Liver (tissue), 9 donors: ENCODE measurements around the gene CELSR1. TPM values are rescaled to one million over a fixed set of nuclear protein-coding genes. Genes with fewer than 3 reads are reported as not detected.
"Not testable (repeated sequence)": the region's sequence is repeated elsewhere in the genome, so short reads cannot be mapped to it uniquely, and the experiment has no call there.

Experiments
- DNase-seq: peaks from one replicate; pipeline ENCODE4 v3.0.0-alpha.2; 2017; ENCODE audit warnings: low spot score
- H3K27ac ChIP-seq, 2 donors: one replicate each; pipeline ENCODE4 v1.7.0; 2013; ENCODE audit warnings: inconsistent platforms in 2 of 2, low read length in 2 of 2, control low read depth in 1 of 2, low read depth in 1 of 2, mild to moderate bottlenecking in 1 of 2
- H3K27me3 ChIP-seq, 4 donors: one replicate each; pipeline versions ENCODE4 v1.6.1 to v1.7.0; 2013; ENCODE audit warnings: low read length in 3 of 4, inconsistent platforms in 1 of 4, mild to moderate bottlenecking in 1 of 4, moderate library complexity in 1 of 4; ENCODE audit not compliant: control insufficient read depth in 4 of 4, insufficient read depth in 4 of 4
- H3K36me3 ChIP-seq, 4 donors: one replicate each; pipeline versions ENCODE4 v1.6.1 to v1.7.0; 2013; ENCODE audit warnings: low read length in 3 of 4, mild to moderate bottlenecking in 3 of 4, low read depth in 1 of 4, moderate library complexity in 1 of 4; ENCODE audit not compliant: control insufficient read depth in 4 of 4, insufficient read depth in 3 of 4
- H3K4me1 ChIP-seq, 4 donors: one replicate each; pipeline versions ENCODE4 v1.6.1 to v1.7.0; 2013; ENCODE audit warnings: low read length in 3 of 4, mild to moderate bottlenecking in 3 of 4, moderate library complexity in 1 of 4; ENCODE audit not compliant: control insufficient read depth in 4 of 4, insufficient read depth in 4 of 4
- H3K4me3 ChIP-seq, 3 donors: one replicate each; pipeline versions ENCODE4 v1.6.1 to v1.7.0; 2013; ENCODE audit warnings: low read length in 3 of 3, control low read depth in 1 of 3, low read depth in 1 of 3, mild to moderate bottlenecking in 1 of 3
- H3K9ac ChIP-seq, 2 donors: one replicate each; pipeline ENCODE4 v1.7.0; 2013; ENCODE audit warnings: low read length in 2 of 2, mild to moderate bottlenecking in 2 of 2, moderate library complexity in 2 of 2, control low read depth in 1 of 2, low read depth in 1 of 2
- H3K9me3 ChIP-seq, 4 donors: one replicate each; pipeline versions ENCODE4 v1.6.1 to v1.7.0; 2013; ENCODE audit warnings: low read length in 3 of 4; ENCODE audit not compliant: control insufficient read depth in 4 of 4
- ATF3 ChIP-seq: IDR thresholded peaks from 2 replicates; pipeline ENCODE4 v1.6.1; 2016; ENCODE audit warnings: antibody characterized with exemption
- CTCF ChIP-seq: fragments of 150-350 bp; IDR thresholded peaks from 2 replicates; pipeline ENCODE4 v1.5.1; 2017; ENCODE audit warnings: improper control_type of control experiment, low read depth, low read length; ENCODE audit not compliant: missing input control
- EGR1 ChIP-seq, 2 donors: IDR thresholded peaks; 2 replicates each; pipeline ENCODE4 v1.6.1; 2016 to 2018; ENCODE audit warnings: antibody characterized with exemption in 2 of 2, low read depth in 2 of 2
- FOXA1 ChIP-seq: IDR thresholded peaks from 2 replicates; pipeline ENCODE4 v1.6.1; 2016; ENCODE audit warnings: antibody characterized with exemption
- FOXA2 ChIP-seq: IDR thresholded peaks from 2 replicates; pipeline ENCODE4 v1.6.1; 2016; ENCODE audit warnings: antibody characterized with exemption
- GABPA ChIP-seq, 2 donors: IDR thresholded peaks in 1 of 2; conservative IDR thresholded peaks in 1 of 2; 2 replicates each; pipeline ENCODE4 v1.6.1; 2016; ENCODE audit warnings: antibody characterized with exemption in 2 of 2, mild to moderate bottlenecking in 1 of 2, moderate library complexity in 1 of 2
- HNF4A ChIP-seq, 2 donors: conservative IDR thresholded peaks; 2 replicates each; pipeline ENCODE4 v1.6.1; 2016; ENCODE audit warnings: antibody characterized with exemption in 2 of 2, mild to moderate bottlenecking in 2 of 2
- HNF4G ChIP-seq: IDR thresholded peaks from 2 replicates; pipeline ENCODE4 v1.6.1; 2016; ENCODE audit warnings: antibody characterized with exemption
- MAX ChIP-seq: IDR thresholded peaks from 2 replicates; pipeline ENCODE4 v1.6.1; 2016; ENCODE audit warnings: antibody characterized with exemption
- NR2F2 ChIP-seq: IDR thresholded peaks from 2 replicates; pipeline ENCODE4 v1.6.1; 2016; ENCODE audit warnings: antibody characterized with exemption
- RXRA ChIP-seq, 2 donors: IDR thresholded peaks; 2 replicates each; pipeline ENCODE4 v1.6.1; 2017 to 2018; ENCODE audit warnings: antibody characterized with exemption in 2 of 2, mild to moderate bottlenecking in 1 of 2
- SP1 ChIP-seq: IDR thresholded peaks from 2 replicates; pipeline ENCODE4 v1.6.1; 2018; ENCODE audit warnings: antibody characterized with exemption, mild to moderate bottlenecking
- TAF1 ChIP-seq: conservative IDR thresholded peaks from 2 replicates; pipeline ENCODE4 v1.6.1; 2016; ENCODE audit warnings: antibody characterized with exemption, mild to moderate bottlenecking
- YY1 ChIP-seq: IDR thresholded peaks from 2 replicates; pipeline ENCODE4 v1.6.1; 2016; ENCODE audit warnings: antibody characterized with exemption, mild to moderate bottlenecking
- ZBTB33 ChIP-seq: IDR thresholded peaks from 2 replicates; pipeline ENCODE4 v1.6.1; 2016; ENCODE audit warnings: antibody characterized with exemption
- WGBS: extraction: QIAGEN DNeasy Blood & Tissue Kit; methylation state at CpG from one replicate; pipeline ENCODE4 v1.1.7; 2013; 5-methylcytosine and 5-hydroxymethylcytosine counted together
- polyA plus RNA-seq, 2 donors: library from polyadenylated mRNA; stranded (reverse) in 1 of 2; unstranded in 1 of 2; fragments of 200-250 nt in 1 of 2; fragments of >200 nt in 1 of 2; fragmentation: Nextera tagmentation in 1 of 2; extraction: Ambion mirVana in 1 of 2; gene quantifications; one replicate each; pipeline versions ENCODE4 v1.2.1 to v1.2.3, GENCODE V29; 2013 to 2015
- total RNA-seq, 2 donors: library from RNA; depleted of rRNA; stranded (reverse); fragments of >200 nt; gene quantifications; one replicate each; pipeline ENCODE4 v1.2.3, GENCODE V29; 2014
- TF ChIP-seq, protein P1 (sequence below): IDR thresholded peaks from 2 replicates; pipeline ENCODE4 v1.6.1; 2016; ENCODE audit warnings: antibody characterized with exemption, mild to moderate bottlenecking
- donor health status: healthy.
- donor health status: healthy.
- donor health status: healthy.
- donor health status: healthy.
- donor health status: healthy.

CELSR1 gene
- total and polyA plus RNA-seq, 4 donors: 0.37 to 1.6 (median 1.3) TPM

DNA sequence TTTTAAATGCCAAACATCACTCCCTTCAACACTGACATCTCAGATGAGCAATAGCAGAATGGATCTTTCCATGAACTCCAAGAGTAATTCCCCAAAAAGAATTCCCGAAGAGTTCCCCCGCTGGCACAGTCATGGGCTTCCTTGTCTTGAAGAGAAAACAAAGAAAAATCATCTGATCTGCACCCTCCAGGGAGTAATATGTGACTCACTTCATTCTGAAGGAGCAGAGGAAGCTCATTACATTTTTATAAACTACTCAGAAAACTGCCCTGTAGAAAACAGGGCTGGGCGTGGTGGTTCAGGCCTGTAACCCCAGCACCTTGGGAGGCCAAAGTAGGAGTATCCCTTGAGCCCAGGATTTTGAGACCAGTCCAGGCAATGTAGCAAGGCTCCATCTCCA, 35.7 kb downstream of the CELSR1 start:
- Histone ChIP-seq H3K4me1 (peaks cover 0 to 1% (median 0%) of the 10 kb centered on the region in 4 donors), H3K9me3 (no peaks in the 10 kb centered on the region), H3K9ac (no peak overlapping the region), H3K4me3 (no peak overlapping the region), H3K27ac (no peak overlapping the region), H3K36me3 (no peaks in the 10 kb centered on the region), H3K27me3 (no peaks in the 10 kb centered on the region)
- TF ChIP-seq MAX (no peak), HNF4A (conservative IDR thresholded peaks at IDR 0.05) (no peak), GABPA (IDR thresholded peaks at IDR 0.05 in 1 of 2, conservative IDR thresholded peaks at IDR 0.05 in 1 of 2) (no peak), EGR1 (IDR thresholded peaks at IDR 0.05; ENCODE audit: low read depth in 2 of 2) (no peak), FOXA2 (no peak), CTCF (no peak)
- TF ChIP-seq, protein P1, sequence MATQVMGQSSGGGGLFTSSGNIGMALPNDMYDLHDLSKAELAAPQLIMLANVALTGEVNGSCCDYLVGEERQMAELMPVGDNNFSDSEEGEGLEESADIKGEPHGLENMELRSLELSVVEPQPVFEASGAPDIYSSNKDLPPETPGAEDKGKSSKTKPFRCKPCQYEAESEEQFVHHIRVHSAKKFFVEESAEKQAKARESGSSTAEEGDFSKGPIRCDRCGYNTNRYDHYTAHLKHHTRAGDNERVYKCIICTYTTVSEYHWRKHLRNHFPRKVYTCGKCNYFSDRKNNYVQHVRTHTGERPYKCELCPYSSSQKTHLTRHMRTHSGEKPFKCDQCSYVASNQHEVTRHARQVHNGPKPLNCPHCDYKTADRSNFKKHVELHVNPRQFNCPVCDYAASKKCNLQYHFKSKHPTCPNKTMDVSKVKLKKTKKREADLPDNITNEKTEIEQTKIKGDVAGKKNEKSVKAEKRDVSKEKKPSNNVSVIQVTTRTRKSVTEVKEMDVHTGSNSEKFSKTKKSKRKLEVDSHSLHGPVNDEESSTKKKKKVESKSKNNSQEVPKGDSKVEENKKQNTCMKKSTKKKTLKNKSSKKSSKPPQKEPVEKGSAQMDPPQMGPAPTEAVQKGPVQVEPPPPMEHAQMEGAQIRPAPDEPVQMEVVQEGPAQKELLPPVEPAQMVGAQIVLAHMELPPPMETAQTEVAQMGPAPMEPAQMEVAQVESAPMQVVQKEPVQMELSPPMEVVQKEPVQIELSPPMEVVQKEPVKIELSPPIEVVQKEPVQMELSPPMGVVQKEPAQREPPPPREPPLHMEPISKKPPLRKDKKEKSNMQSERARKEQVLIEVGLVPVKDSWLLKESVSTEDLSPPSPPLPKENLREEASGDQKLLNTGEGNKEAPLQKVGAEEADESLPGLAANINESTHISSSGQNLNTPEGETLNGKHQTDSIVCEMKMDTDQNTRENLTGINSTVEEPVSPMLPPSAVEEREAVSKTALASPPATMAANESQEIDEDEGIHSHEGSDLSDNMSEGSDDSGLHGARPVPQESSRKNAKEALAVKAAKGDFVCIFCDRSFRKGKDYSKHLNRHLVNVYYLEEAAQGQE: no peak
- DNase-seq: no peak
- 95% methylated on average over 3 of the region's 3 CpGs for WGBS

- not testable (repeated sequence) for H3K4me1 ChIP-seq, H3K9me3 ChIP-seq, H3K27ac ChIP-seq, DNase-seq, H3K27me3 ChIP-seq, H3K9ac ChIP-seq, H3K36me3 ChIP-seq, H3K4me3 ChIP-seq
- WGBS: 91% methylated on average over 12 of the region's 12 CpGs
Measured at GRCh38 chr22:46501265-46501664, 36.2 kb downstream of the CELSR1 start.

DNA sequence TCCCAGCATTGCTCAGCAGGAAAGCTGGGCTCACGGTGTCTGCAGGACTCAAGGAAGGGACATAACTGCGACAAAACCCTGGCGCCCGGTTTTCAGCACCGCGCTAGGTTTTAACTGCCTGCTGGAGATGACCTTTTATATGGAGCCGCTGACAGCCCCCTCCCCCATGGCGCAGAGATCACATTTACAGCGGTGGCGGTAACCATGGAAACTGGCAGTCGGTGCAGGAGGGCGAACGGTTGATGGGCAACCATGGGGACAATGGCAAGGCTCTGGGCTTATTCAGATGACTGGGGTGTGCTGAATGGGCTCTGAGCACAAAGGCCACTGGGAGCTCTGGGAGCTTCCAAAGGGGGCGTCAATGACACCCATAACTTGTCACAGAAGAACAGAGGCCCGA, 37.2 kb downstream of the CELSR1 start:
- Histone ChIP-seq H3K27me3 (no peaks in the 10 kb centered on the region), H3K9me3 (no peaks in the 10 kb centered on the region), H3K36me3 (no peaks in the 10 kb centered on the region), H3K9ac (no peak overlapping the region), H3K4me3 (no peak overlapping the region), H3K4me1 (peaks cover 0 to 1% (median 0%) of the 10 kb centered on the region in 4 donors), H3K27ac (no peak overlapping the region)
- no peak for DNase-seq
- no peak for TF ChIP-seq ATF3
- no peak for TF ChIP-seq FOXA2
- no peak for TF ChIP-seq TAF1
- no peak for TF ChIP-seq ZBTB33
- TF ChIP-seq YY1: no peak
- TF ChIP-seq SP1: no peak
- TF ChIP-seq EGR1 (IDR thresholded peaks at IDR 0.05; ENCODE audit: low read depth in 2 of 2): no peak
- TF ChIP-seq RXRA (IDR thresholded peaks at IDR 0.05): no peak
- TF ChIP-seq HNF4G: no peak
- TF ChIP-seq NR2F2: no peak
- no peak for TF ChIP-seq FOXA1
- TF ChIP-seq, protein P1: no peak
- no peak for TF ChIP-seq GABPA (IDR thresholded peaks at IDR 0.05 in 1 of 2, conservative IDR thresholded peaks at IDR 0.05 in 1 of 2)
- WGBS: 31% methylated on average over 15 of the region's 15 CpGs
